ENCODE data around the gene ZNF534.
"Not testable (repeated sequence)": the region's sequence is repeated elsewhere in the genome, so short reads cannot be mapped to it uniquely, and the experiment has no call there.

Gene ZNF534

DNA sequence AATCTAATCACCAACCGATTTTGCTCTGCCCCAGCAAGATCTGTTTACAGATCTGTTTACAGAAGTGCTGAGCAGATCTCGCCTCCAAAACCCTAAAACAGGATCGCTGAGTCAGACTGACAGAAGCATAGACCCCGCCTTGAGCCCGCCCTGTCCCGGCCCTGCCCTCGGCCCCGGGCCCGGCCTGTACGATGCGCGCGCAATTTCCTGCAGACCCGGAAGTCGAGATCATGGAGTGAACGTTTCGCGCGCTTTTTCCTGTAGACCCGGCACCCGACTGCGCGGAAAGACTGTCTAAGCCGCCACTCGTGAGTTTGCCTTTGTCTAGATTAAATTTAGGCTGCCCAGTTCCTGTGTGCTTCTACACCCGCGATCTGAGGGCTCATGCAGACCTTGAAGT, at the start of gene ZNF534:
Gene ZNF534 (plus strand): TSS at position 212 of the 400 bp plus-strand sequence. CDS start 2,327 bp downstream, outside the sequence.
- DNase-seq: no peak

DNA sequence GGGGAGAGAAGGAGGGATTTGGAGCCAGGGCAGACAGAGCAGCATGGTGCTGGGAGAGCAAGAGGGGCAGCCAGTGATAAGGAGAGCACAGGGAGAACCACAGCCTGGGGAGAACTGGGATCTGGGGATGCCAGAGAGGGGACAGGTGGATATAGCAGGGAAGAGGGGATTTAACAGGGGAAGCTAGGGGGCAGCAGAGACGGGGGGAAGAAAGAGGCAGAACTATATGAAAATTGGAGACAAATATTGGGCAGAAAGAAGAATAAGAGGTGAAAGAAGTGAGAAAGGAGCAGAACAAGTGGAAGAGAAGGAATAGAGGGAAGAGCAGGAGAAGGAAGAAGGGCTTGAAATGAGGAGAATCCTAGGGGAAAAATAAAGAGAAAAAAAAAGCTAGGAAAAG, 37.8 kb upstream of the ZNF534 start:
- no peak for DNase-seq

DNA sequence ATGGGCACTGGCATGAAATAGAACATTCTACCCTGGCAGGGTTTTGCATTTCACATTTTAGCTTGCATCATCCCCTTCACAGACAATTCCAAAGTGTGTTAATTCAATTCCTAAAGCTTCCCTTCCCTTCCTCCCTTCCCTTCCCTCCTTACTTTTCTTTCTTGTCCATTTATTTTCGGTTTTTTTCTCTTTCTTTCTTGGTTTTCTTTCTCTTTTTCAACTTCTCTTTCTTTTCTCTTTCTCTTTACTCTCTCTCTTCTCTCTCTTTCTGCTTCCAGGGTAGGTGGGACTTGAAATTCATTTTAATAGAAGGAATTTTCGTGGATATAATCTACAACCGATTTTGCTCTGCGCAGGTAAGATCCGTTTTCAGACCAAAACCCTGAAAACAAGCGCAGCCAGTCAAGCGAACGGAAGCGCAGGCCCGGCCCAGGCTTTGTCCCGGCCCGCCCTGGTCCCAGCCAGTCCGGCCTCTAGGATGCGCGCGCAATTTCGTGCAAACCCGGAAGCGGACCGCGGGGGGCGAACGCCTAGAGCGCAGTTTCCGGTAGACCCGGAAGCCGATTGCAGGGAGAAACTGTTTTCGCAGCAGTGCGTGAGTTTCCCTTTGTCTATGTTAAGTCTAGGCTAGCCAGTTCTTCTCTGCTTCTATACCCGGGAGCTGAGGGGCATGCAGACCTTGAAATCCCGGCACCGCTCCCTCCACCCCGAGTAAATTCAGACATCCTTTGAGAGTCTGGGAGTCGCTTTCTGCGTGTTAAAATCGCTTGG, 31.5 kb upstream of the ZNF534 start, which contains the start of gene ZNF528:
Gene ZNF528 (plus strand): TSS at position 540 of the 771 bp plus-strand sequence. CDS start 4,165 bp downstream, outside the sequence.
- peak; percentile 87 for DNase-seq

DNA sequence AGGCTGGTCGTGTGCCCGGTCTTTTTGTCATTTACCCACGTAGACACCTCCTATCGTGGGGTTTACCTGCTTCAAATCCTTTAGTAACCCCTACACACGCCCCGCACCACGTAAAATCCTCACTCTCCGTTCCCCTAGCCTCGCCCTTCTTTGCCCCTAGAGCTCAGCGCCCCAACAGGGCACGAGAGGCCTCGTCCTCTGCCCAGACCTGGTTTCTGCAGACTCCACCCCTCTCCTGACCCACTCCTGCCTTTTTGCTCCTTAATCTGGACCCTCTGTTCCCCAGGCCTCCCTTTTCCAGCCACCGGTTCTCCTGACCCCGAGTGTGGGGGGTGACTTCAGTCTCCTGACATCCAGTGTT, 30.9 kb upstream of the ZNF534 start:
- DNase-seq: no peak

DNA sequence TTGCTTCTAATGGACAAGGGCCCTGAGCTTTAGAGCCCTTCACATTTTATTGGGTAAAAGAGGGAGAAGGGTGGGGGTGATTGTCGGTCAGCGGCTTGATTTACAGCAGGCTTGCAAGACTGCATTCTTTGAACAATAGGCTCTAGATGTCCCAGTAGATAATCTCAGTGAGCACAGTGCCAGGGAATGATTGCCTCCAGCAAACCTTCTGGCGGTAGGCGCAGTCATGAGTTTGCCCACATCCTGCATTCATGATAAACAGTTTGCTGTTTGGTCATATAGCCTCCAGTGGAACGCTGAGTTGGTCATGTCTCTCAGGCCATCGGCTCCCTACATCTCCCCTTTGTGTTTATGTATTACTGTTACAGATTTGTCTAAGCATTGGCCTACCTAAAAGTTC, 18.7 kb upstream of the ZNF534 start:
- DNase-seq: no peak

DNA sequence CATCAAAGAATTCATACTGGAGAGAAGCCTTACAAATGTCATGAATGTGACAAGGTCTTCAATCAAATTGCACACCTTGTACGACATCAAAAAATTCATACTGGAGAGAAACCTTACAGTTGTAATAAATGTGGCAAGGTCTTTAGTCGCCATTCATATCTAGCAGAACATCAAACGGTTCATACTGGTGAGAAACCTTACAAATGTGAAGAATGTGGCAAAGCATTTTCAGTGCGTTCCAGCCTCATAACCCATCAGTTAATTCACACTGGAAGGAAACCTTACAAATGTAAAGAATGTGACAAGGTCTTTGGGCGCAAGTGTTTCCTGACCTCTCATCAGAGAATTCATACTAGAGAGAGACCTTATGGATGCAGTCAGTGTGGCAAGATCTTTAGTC, 13.2 kb upstream of the ZNF534 start:
- DNase-seq: no peak

DNA sequence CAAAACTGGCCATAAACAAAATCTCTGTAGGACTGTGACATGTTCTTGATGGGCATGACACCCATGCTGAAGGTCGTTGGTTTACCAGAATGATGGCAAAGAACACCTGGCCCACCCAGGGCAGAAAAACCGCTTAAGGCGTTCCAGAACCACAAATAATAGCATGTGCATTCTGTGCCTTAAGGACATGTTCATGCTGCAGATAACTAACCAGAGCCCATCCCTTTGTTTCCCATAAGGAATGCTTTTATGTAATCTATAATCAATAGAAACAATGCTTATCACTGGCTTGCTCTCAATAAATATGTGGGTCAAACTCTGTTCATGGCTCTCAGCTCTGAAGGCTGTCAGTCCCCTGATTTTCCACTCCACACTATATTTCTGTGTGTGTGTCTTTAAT, 13.2 kb downstream of the ZNF534 start:
- DNase-seq: no peak

DNA sequence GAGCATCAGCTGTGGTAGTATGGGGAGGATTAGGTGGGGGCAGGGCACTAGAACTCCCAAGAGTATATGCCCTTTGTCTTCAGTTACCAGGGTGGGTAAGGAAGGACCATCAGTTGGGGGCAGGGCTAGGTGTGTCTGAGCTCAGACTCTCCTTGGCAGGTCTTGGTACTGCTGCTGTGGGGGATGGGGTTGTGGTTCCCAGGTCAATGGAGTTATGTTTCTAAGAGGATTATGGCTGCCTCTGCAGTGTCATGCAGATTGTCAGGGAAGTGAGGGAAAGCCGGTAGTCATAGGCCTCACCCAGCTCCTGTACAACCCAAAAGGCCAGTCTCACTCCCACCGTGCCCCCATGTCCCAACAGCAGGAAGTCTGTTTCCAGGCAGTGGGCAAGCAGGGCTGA, 15.6 kb downstream of the ZNF534 start:
- no peak for DNase-seq

DNA sequence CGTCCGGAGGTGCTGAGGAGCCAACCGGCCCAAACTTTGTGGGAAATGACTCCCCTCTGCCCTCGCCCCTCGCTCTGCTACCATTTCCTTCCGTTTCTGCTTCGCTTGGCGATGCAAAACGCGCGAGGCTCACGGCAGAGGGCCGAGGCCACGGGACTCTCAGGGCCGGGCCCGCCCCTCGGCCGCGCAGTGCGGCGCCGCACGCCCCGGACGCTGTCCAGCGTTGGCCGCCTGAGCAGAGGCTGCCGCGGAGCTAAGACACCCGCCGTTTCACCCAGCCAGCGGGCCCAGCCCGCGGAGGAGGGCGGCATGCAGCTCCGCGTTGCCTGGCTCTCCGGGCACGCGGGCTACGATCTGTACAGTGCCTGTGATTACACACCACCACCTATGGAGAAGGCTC, 22.3 kb downstream of the ZNF534 start:
- no peak for DNase-seq

DNA sequence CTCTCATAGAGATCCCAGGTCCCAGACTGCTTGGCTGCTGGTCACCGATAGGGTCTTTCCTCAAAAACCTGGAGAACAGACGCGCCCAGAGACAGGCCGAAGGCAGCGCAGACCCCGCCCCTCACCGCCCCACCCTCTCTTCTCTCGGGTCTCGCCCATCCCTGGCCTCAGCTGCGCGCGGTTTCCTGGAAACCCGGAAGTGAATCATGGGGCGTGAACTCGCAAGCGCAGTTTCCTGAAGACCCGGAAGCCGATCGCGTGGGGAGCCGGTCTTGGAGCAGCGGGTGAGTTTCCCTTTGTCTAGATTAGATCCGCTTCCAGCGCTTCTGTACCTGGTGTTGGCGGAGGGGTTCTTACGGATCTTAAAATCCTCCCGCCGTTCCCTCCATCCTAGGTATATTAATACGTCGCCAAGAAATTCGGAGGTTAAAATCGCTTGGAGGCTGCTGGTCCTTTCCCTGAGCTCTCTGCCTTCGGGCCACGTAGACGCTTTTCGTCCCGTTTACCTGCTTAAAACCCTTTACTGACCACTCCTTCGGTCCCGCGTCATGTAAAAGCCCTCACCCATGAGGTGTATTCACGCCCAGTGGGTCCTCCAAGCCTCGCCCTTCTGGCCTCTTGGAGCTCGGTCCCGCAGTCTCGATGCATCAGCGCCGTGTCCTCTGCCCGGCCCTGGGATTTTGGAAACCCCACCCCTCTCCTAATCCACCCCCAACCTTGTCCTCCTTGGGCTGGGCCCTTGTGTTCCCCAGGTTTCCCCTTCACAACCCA, 24.6 kb downstream of the ZNF534 start, which contains the start of gene ZNF578:
Gene ZNF578 (plus strand): TSS at position 230 of the 771 bp plus-strand sequence. CDS start 48,293 bp downstream, outside the sequence.
- no peak for DNase-seq

DNA sequence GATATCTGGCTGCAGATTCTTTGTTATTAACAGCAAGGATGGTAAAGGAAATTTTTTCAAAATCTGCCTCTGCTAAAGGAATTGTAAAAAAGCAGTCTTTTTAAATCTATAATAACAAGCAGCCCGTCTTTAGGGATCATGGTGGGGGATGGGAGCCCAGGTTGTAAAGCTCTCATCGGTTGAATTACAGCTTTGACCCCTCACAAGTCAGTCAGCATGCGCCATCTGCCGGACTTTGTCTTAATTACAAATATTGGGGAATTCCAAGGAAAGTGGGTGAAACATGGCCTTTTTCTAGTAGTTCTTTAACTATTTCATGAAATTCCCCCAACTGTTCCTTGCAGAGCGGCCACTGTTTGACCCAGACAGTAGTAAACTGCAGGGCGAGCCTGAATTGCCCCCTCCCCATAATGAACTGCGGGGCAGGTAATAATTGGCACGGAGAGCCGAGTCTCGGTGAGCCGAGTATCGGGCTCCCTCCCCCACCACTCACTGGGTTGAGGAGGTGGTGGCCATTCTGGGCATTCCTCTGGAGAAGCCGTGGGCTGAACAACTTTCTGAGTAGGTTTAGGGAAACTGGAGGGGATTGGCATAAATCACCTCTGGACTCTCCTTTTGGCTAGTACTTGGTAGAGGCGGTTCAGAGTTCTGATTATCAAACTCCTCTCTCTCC, 36.0 kb downstream of the ZNF534 start:
- peak; percentile 72 for DNase-seq

DNA sequence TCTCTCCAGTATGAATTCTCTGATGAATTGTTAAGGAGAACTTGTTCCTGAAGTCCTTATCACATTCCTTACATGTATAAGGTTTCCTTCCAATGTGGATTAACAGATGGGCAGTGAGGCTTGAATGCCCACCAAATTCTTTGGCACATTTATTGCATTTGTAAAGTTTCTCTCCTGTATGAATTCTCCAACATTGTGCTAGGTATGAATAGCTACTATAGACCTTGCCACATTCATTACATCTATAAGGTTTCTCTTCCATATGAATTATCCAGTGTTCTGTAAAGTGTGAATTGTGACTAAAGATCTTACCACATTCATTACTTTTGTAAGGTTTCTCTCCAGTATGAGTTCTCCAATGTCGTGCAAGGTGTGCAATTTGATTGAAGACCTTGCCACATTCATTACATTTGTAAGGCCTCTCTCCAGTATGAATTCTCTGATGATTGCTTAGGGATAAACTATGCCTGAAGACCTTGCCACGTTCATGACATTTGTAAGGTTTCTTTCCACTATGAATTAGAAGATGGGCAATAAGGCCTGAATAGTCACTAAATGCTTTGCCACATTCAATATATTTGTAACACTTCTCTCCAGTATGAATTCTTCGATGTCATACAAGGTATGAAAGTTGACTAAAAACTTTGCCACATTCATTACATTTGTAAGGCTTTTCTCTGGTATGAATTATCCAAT, 44.9 kb downstream of the ZNF534 start:
- DNase-seq: no peak

DNA sequence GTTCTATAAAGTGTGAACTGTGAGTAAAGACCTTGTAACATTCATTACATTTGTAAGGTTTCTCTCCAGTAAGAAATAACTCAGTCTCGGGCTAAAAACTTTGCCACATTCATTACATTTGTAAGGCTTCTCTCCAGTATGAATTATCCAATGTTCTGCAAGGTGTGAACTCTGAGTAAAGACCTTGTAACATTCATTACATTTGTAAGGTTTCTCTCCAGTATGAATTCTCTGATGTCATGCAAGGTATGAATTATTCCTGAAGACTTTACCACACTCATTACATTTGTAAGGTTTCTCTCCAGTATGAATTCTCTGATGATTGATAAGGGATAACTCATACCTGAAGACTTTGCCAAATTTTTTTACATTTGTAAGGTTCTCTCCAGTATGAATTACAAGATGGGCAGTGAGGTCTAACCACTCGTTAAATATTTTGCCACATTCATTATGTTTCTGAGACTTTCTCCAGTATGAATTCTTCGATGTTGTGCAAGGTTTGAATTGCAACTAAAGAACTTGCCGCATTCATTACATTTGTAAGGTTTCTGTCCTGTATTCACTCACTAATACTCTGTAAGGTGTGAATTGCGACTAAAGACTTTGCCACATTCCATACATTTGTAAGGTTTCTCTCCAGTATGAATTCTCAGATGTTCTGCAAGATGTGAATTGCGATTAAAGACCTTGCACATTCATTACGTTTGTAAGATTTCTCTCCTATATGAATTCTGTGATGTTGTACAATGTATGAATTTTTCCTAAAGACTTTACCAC, 45.6 kb downstream of the ZNF534 start:
- no peak for DNase-seq

DNA sequence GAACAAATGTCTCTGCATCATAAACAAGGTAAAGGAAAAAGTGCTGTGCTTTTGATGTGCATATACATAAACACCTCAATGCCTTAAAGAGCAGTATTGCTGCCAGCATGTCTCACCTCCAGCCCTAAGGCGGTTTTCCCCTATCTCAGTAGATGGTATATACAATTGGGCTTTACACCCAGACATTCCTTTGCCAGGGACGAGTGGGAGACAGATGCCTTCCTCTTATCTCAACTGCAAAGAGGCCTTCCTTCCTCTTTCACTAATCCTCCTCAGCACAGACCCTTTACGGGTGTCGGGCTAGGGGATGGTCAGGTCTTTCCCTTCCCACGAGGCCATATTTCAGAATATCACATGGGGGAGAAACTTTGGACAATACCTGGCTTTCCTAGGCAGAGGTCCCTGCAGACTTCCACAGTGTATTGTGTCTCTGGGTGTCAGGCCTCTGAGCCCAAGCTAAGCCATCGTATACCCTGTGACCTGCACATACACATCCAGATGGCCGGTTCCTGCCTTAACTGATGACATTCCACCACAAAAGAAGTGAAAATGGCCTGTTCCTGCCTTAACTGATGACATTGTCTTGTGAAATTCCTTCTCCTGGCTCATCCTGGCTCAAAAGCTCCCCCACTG, 55.3 kb downstream of the ZNF534 start:
- not testable (repeated sequence) for DNase-seq

DNA sequence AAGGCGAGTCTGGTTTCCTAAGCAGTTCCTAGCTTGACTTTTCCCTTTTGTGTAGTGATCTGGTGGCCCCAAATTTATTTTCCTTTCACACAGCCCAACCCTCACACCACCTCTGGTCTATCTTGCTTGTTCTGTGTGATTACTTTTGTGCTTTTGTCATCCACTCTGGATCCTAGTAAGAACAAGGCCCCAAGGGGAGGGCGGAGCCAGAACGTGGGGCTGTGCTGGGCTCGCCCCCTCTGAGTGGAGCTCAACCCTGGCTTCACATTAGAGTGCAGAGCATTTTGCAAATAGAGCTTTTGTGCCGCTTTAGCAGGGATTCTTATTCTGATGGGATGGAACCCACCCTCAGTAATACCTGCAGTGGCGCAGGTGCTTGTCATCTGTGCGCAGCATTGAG, 56.1 kb downstream of the ZNF534 start:
- DNase-seq: not testable (repeated sequence)

DNA sequence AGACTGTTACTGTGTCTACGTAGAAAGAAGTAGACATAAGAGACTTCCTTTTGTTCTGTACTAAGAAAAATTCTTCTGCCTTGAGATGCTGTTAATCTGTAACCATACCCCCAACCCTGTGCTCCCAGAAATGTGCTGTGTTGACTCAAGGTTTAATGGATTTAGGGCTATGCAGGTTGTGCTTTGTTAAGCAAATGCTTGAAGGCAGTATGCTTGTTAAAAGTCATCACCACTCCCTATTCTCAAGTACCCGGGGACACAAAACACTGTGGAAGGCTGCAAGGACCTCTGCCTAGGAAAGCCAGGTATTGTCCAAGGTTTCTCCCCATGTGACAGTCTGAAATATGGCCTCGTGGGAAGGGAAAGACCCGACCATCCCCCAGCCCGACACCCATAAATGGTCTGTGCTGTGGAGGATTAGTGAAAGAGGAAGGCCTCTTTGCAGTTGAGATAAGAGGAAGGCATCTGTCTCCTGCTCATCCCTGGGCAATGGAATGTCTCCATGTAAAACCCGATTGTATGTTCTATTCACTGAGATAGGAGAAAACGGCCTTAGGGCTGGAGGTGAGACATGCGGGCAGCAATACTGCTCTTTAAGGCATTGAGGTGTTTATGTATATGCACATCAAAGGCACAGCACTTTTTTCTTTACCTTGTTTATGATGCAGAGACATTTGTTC, 56.8 kb downstream of the ZNF534 start:
- DNase-seq: not testable (repeated sequence)

DNA sequence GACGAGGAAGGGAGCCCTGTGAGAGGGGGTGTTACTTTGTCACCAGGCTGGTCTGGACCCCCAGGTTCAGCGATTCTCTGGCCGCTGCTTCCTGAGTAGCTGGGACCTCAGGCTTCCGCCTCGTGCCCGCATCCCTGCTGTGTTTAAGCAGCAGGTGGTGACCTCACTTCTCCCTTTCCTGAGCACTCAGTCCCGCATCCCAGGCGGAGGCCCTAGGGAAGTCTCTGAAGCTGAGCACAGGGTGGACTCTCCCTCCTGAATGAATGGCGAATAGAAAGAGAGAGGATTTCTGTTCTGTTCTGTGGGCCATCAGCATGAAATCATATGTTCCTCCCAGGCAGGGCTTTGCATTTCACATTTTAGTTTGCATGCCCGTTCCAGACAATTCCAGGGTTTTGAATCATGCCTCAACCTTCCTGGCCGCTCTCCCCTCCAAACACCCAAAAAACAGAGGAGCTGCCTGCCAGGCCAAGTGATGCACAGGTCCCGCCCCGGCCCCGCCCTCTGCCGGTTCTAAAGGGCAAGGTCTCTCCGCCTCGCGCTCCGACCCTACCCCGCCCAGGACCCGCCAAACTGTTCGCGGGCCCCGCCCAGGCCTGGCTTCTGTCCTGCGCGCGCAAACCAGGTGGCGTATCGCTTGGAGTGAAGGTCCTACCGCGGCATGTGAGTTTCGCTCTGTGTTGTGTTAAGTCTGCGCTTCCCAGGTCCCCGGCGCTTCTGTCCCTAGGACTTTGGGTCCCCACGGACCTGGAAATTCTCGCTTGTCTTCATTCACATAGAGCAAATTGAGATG, 63.4 kb downstream of the ZNF534 start:
- DNase-seq: no peak

DNA sequence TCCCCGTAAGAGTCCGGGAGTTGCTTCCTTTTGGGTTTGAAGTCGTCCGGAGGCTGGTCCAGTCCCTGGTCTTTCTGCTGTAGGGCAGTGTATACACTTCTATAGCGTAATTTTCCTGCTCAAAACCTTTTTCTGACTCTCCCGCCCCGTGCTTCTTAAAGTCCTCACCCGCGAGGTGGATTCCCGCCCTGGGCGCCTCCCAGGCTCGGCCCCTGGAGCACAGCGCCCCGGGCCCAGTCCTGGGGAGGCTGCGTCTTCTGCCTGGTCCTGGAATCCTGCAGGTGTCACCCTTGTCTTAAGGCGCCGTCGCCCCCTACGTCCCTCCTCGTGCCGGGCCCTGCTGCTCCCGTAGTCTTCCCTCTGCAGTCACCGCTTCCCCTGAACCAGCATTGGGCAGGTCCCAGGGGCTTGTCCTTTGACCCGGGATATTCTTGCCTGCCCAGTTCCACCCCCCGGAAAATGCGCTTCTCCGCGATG, 64.1 kb downstream of the ZNF534 start:
- no peak for DNase-seq

DNA sequence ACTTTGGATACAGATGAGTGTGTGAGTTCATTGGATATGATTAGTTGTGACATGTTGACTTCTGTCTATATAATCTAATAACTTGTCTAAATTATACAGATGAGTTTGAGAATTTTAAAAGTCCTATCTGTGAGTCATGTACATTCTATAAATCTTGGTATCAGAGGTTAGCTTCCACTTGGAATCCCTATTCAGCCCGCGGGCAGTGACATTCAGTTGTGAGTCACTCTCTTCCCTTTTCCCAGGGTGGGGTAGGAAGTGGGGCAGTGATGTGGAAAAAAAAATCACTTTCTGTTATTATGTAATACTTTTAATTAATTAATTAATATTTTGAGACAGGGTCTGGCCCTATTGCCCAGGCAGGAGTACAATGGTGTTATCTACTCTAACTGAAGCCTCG, 65.6 kb downstream of the ZNF534 start:
- DNase-seq: no peak

DNA sequence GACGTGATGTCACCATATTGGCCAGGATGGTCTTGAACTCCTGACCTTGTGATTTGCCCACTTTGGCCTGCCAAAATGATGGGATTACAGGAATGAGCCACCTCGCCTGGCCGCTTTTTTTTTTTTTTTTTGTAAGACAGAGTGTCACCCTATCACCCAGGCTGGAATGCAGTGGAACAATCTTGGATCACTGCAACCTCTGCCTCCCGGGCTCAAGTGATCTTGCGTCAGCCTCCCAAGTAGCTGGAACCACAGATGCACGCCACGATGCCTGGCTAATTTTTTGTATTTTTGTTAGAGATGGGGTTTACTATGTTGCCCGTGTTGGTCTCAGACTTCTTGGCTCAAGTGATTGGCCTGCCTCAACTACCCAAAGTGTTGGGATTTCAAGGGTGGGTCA, 69.6 kb downstream of the ZNF534 start:
- DNase-seq: no peak
